ENCODE measurements around the gene SKA3. TPM values are rescaled to one million over a fixed set of nuclear protein-coding genes. Genes with fewer than 3 reads are reported as not detected.

SKA3 gene
- total RNA-seq, 4 donors from 2014 or later: 1.00 to 1.6 (median 1.6) TPM; not detected in 1

DNA sequence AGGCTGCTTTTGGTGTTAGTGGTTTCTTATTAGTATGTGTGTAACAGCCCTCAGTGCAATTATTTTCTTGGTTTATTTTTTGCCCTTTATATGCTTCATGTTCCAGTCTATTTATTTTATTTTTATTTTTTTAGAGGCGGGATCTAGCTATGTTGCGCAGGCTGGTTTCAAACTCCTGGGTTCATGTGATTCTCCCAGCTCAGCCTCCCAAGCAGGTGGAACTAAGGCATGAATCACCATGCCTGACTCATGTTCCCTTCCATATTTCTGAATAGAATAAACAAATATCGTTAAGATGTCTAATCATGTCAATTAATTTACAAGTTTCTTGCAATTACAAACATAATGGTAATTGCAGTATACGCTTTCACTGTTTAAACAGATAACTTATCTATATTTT is 11.7 kb downstream of the SKA3 start:
- Histone ChIP-seq H3K36me3 (no peaks in the 10 kb centered on the region), H3K9me3 (no peaks in the 10 kb centered on the region), H3K4me3 (no peak overlapping the region), H3K27me3 (no peaks in the 10 kb centered on the region), H3K4me1 (no peaks in the 10 kb centered on the region), H3K27ac (no peak overlapping the region)
- 85 to 94% methylated on average over 4 of the region's 4 CpGs for WGBS, 2 donors (ENCODE audit: low coverage in 1 of 2)
- in situ Hi-C loops (cut with MboI; ENCODE audit: low pct_ligation_motif_present in 1 of 4, low pct_unique_long_range_greater_than_20kb in 1 of 4, low sequenced_read_pairs in 3 of 4): no loop called here
- no peak for TF ChIP-seq EP300 (IDR thresholded peaks at IDR 0.05; ENCODE audit: low read depth)
- no peak for TF ChIP-seq POLR2AphosphoS5 (IDR thresholded peaks at IDR 0.05)
- no peak for TF ChIP-seq POLR2A (IDR thresholded peaks at IDR 0.05)
- TF ChIP-seq, protein P1, sequence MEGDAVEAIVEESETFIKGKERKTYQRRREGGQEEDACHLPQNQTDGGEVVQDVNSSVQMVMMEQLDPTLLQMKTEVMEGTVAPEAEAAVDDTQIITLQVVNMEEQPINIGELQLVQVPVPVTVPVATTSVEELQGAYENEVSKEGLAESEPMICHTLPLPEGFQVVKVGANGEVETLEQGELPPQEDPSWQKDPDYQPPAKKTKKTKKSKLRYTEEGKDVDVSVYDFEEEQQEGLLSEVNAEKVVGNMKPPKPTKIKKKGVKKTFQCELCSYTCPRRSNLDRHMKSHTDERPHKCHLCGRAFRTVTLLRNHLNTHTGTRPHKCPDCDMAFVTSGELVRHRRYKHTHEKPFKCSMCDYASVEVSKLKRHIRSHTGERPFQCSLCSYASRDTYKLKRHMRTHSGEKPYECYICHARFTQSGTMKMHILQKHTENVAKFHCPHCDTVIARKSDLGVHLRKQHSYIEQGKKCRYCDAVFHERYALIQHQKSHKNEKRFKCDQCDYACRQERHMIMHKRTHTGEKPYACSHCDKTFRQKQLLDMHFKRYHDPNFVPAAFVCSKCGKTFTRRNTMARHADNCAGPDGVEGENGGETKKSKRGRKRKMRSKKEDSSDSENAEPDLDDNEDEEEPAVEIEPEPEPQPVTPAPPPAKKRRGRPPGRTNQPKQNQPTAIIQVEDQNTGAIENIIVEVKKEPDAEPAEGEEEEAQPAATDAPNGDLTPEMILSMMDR (IDR thresholded peaks at IDR 0.05): no peak
- intact Hi-C loops (cut with DNase I; ENCODE audit: low total_unique reads): no loop called here
- no peak for DNase-seq

GRCh38 chr13:21152251-21152899 is 24.0 kb downstream of the SKA3 start:
- H3K9me3 ChIP-seq: no peaks in the 10 kb centered on the region
- no peaks in the 10 kb centered on the region for H3K4me1 ChIP-seq
- no peak overlapping the region for H3K27ac ChIP-seq
- no peak for TF ChIP-seq POLR2A (IDR thresholded peaks at IDR 0.05)
- TF ChIP-seq POLR2AphosphoS5 (IDR thresholded peaks at IDR 0.05): no peak
- no peak for TF ChIP-seq EP300 (IDR thresholded peaks at IDR 0.05; ENCODE audit: low read depth)
- TF ChIP-seq, protein P1 (IDR thresholded peaks at IDR 0.05): no peak
- WGBS, 2 donors (ENCODE audit: low coverage in 1 of 2): 84 to 88% methylated on average over 4 to 8 of the region's 8 CpGs
- no peak for DNase-seq
- in situ Hi-C loops (cut with MboI; ENCODE audit: low pct_ligation_motif_present in 1 of 4, low pct_unique_long_range_greater_than_20kb in 1 of 4, low sequenced_read_pairs in 3 of 4): no loop called here
- H3K27me3 ChIP-seq: no peaks in the 10 kb centered on the region
- peaks cover 0 to 9% (median 3%) of the 10 kb centered on the region in 4 donors for H3K36me3 ChIP-seq
- intact Hi-C loops (cut with DNase I; ENCODE audit: low total_unique reads): no loop called here
- no peak overlapping the region for H3K4me3 ChIP-seq

DNA sequence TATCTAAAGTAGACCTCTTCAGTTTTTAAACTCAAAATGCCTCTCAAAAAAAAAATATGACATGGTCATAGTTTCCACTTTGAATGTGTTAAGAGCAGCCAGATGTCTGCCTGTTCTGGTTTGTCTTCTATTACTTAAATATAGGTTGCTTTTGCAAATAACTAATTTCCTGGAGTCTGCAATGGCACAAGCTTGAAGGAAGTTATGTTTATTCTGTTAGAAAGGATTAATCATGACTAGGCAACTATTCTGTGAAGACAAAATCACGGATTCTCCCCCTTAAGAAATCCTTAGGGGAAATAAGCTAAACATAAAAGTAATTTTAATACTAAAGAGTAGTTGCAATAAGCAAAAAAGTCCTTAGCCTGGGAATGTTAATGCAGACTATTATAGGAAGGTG is 26.3 kb downstream of the SKA3 start:
- Histone ChIP-seq H3K4me1 (no peaks in the 10 kb centered on the region), H3K27me3 (no peaks in the 10 kb centered on the region), H3K36me3 (peaks cover 0 to 16% (median 6%) of the 10 kb centered on the region in 4 donors), H3K9me3 (no peaks in the 10 kb centered on the region), H3K27ac (no peak overlapping the region), H3K4me3 (no peak overlapping the region)
- WGBS, 2 donors (ENCODE audit: low coverage in 1 of 2): 79 to 88% methylated on average over 1 of the region's 1 CpG
- in situ Hi-C loops (cut with MboI; ENCODE audit: low pct_ligation_motif_present in 1 of 4, low pct_unique_long_range_greater_than_20kb in 1 of 4, low sequenced_read_pairs in 3 of 4) (no loop called here), intact Hi-C loops (cut with DNase I; ENCODE audit: low total_unique reads) (no loop called here)
- DNase-seq: no peak
- TF ChIP-seq, protein P1 (IDR thresholded peaks at IDR 0.05): no peak
- TF ChIP-seq EP300 (IDR thresholded peaks at IDR 0.05; ENCODE audit: low read depth): no peak
- no peak for TF ChIP-seq POLR2AphosphoS5 (IDR thresholded peaks at IDR 0.05)
- TF ChIP-seq POLR2A (IDR thresholded peaks at IDR 0.05): no peak

DNA sequence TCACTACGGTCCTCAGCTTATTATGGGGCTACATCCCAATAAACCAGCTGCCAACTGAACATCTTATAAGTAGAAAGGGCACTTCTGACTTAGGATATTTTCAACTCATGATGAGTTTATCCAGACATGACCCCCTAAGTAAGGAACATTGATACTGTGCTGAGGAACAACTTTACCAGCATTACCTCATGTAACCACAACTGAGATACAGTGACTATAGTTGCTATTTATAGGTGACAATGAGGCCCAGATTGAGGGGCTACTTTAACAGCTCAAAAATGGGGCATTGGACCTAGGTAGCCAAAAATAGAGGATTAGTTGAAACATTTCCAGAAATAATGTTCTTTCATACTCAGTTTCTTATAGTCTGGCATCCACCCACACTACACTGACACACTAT is 26.8 kb downstream of the SKA3 start:
- Histone ChIP-seq H3K4me1 (no peaks in the 10 kb centered on the region), H3K9me3 (no peaks in the 10 kb centered on the region), H3K4me3 (no peak overlapping the region), H3K27me3 (no peaks in the 10 kb centered on the region), H3K36me3 (peaks cover 0 to 16% (median 6%) of the 10 kb centered on the region in 4 donors), H3K27ac (no peak overlapping the region)
- DNase-seq: no peak
- in situ Hi-C loops (cut with MboI; ENCODE audit: low pct_ligation_motif_present in 1 of 4, low pct_unique_long_range_greater_than_20kb in 1 of 4, low sequenced_read_pairs in 3 of 4): no loop called here
- TF ChIP-seq EP300 (IDR thresholded peaks at IDR 0.05; ENCODE audit: low read depth) (no peak), POLR2A (IDR thresholded peaks at IDR 0.05) (no peak), POLR2AphosphoS5 (IDR thresholded peaks at IDR 0.05) (no peak)
- TF ChIP-seq, protein P1 (IDR thresholded peaks at IDR 0.05): no peak
- intact Hi-C loops (cut with DNase I; ENCODE audit: low total_unique reads): no loop called here
- WGBS, 2 donors (ENCODE audit: low coverage in 1 of 2): 58 to 80% methylated on average over 1 of the region's 1 CpG

All from transverse colon (tissue), 4 donors.